Mucosa of rectum (tissue), 2 donors: ENCODE measurements around the gene KANK2.

Source experiments
- H3K27ac ChIP-seq, 2 donors: one replicate each; pipeline ENCODE4 v1.7.0; 2013; ENCODE audit warnings: inconsistent platforms in 2 of 2, low read depth in 2 of 2, low read length in 2 of 2
- H3K27me3 ChIP-seq, 2 donors: one replicate each; pipeline ENCODE4 v1.7.0; 2013; ENCODE audit warnings: low read length in 2 of 2; ENCODE audit not compliant: control insufficient read depth in 2 of 2, insufficient read depth in 2 of 2
- H3K36me3 ChIP-seq, 2 donors: one replicate each; pipeline ENCODE4 v1.7.0; 2013; ENCODE audit warnings: low read length in 2 of 2; ENCODE audit not compliant: control insufficient read depth in 2 of 2, insufficient read depth in 2 of 2
- H3K4me1 ChIP-seq, 2 donors: one replicate each; pipeline ENCODE4 v1.7.0; 2013; ENCODE audit warnings: low read length in 2 of 2, mild to moderate bottlenecking in 1 of 2; ENCODE audit not compliant: control insufficient read depth in 2 of 2, insufficient read depth in 2 of 2
- H3K4me3 ChIP-seq, 2 donors: one replicate each; pipeline ENCODE4 v1.7.0; 2013; ENCODE audit warnings: low read length in 2 of 2
- H3K9ac ChIP-seq, 2 donors: one replicate each; pipeline ENCODE4 v1.7.0; 2013; ENCODE audit warnings: low read length in 2 of 2, low read depth in 1 of 2, mild to moderate bottlenecking in 1 of 2
- H3K9me3 ChIP-seq, 2 donors: one replicate each; pipeline ENCODE4 v1.7.0; 2013; ENCODE audit warnings: low read length in 2 of 2; ENCODE audit not compliant: control insufficient read depth in 2 of 2
- donor health status: healthy.
- donor health status: Normal muscosa, but diverticular disease.

KANK2 gene

DNA sequence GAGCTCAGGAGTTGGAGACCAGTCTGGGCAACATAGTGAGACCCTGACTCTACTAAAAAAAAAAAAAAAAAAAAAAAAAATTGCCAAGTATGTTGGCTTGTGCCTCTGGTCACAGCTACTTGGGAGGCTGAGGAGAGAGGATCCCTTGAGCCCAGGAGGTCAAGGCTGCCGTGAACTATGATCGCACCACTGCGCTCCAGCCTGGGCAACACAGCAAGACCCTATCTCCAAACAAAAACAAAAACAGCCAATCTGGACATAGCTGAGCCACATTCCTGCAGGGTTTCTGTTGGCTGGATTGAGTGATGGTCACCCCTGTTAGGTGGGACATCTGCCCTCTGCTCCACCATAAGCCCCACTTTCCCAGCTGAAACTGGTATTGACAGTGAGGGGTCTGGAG lies 28.5 kb upstream of the KANK2 start:
- no peaks in the 10 kb centered on the region for H3K27me3 ChIP-seq
- H3K36me3 ChIP-seq, result peaks cover 32 to 36% of the 10 kb centered on the region in 2 donors
- no peaks in the 10 kb centered on the region for H3K4me1 ChIP-seq
- H3K9me3 ChIP-seq, result peaks cover 0 to 5% of the 10 kb centered on the region in 2 donors
- no peak overlapping the region for H3K9ac ChIP-seq
- no peak overlapping the region for H3K27ac ChIP-seq
- no peak overlapping the region for H3K4me3 ChIP-seq

- Histone ChIP-seq H3K9ac (no peak overlapping the region), H3K27me3 (no peaks in the 10 kb centered on the region), H3K9me3 (peaks cover 0 to 5% of the 10 kb centered on the region in 2 donors), H3K36me3 (peaks cover 28 to 36% of the 10 kb centered on the region in 2 donors), H3K4me3 (no peak overlapping the region), H3K4me1 (no peaks in the 10 kb centered on the region), H3K27ac (no peak overlapping the region)
Measured at GRCh38 chr19:11225172-11225571, 27.8 kb upstream of the KANK2 start.

DNA sequence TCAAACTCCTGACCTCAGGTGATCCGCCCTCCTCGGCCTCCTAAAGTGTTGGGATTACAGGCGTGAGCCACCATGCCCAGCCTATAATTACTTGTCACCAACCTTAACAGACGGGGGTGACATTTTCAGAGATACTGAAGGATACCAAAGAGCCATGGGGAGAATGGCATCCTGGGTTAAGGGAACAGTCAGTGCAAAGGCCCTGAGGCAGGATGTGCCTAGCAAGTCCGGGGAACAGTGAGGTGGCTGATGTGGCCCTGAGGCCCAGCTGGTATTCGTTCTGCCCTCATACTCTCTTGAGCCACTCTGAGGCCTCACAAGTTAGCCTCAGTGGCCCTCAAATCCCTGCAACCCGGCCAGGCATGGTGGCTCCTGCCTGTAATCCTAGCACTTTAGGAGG lies 27.1 kb upstream of the KANK2 start:
- Histone ChIP-seq H3K36me3 (peaks cover 27 to 36% of the 10 kb centered on the region in 2 donors), H3K4me3 (no peak overlapping the region), H3K9me3 (peaks cover 0 to 5% of the 10 kb centered on the region in 2 donors), H3K27me3 (no peaks in the 10 kb centered on the region), H3K27ac (no peak overlapping the region), H3K9ac (no peak overlapping the region), H3K4me1 (no peaks in the 10 kb centered on the region)

GRCh38 chr19:11223200-11223599 lies 25.9 kb upstream of the KANK2 start:
- Histone ChIP-seq H3K4me1 (no peaks in the 10 kb centered on the region), H3K27me3 (no peaks in the 10 kb centered on the region), H3K9ac (no peak overlapping the region), H3K36me3 (peaks cover 30 to 36% of the 10 kb centered on the region in 2 donors), H3K9me3 (peaks cover 0 to 5% of the 10 kb centered on the region in 2 donors), H3K4me3 (no peak overlapping the region), H3K27ac (no peak overlapping the region)

GRCh38 chr19:11221082-11221598 lies 23.8 kb upstream of the KANK2 start:
- no peak overlapping the region for H3K9ac ChIP-seq
- no peak overlapping the region for H3K27ac ChIP-seq
- no peaks in the 10 kb centered on the region for H3K4me1 ChIP-seq
- no peaks in the 10 kb centered on the region for H3K27me3 ChIP-seq
- H3K9me3 ChIP-seq, result peaks cover 0 to 5% of the 10 kb centered on the region in 2 donors
- H3K4me3 ChIP-seq, result no peak overlapping the region
- peaks cover 37% of the 10 kb centered on the region in 2 donors for H3K36me3 ChIP-seq

DNA sequence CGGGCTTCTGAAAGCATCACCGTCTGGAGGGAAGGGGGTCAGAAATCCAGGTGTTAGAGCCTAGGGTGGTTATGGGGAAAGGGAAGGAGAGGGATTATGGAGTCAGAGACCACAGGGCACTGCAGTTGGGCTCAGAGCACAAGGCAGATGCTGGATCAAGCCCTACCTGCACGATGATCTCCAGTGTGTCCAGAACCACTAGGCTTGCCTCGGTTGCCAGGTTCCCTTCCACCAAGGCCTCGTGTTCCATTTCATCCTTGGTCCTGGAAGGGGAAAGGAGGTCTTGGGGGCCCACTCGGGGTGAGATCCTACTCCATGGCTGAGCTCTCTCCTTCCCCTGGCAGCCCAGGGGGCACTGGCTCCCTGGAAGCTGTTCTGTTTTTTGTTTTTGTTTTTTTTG lies 17.0 kb upstream of the KANK2 start:
- no peak overlapping the region for H3K27ac ChIP-seq
- H3K9ac ChIP-seq, result no peak overlapping the region
- H3K4me1 ChIP-seq, result no peaks in the 10 kb centered on the region
- H3K27me3 ChIP-seq, result no peaks in the 10 kb centered on the region
- H3K4me3 ChIP-seq, result no peak overlapping the region
- H3K9me3 ChIP-seq, result no peaks in the 10 kb centered on the region
- peaks cover 30 to 41% of the 10 kb centered on the region in 2 donors for H3K36me3 ChIP-seq

- Histone ChIP-seq H3K27ac (no peak overlapping the region), H3K4me3 (no peak overlapping the region), H3K36me3 (peaks cover 23 to 36% of the 10 kb centered on the region in 2 donors), H3K27me3 (no peaks in the 10 kb centered on the region), H3K9ac (no peak overlapping the region), H3K9me3 (no peaks in the 10 kb centered on the region), H3K4me1 (no peaks in the 10 kb centered on the region)
Measured at GRCh38 chr19:11210656-11210928, 13.2 kb upstream of the KANK2 start.

DNA sequence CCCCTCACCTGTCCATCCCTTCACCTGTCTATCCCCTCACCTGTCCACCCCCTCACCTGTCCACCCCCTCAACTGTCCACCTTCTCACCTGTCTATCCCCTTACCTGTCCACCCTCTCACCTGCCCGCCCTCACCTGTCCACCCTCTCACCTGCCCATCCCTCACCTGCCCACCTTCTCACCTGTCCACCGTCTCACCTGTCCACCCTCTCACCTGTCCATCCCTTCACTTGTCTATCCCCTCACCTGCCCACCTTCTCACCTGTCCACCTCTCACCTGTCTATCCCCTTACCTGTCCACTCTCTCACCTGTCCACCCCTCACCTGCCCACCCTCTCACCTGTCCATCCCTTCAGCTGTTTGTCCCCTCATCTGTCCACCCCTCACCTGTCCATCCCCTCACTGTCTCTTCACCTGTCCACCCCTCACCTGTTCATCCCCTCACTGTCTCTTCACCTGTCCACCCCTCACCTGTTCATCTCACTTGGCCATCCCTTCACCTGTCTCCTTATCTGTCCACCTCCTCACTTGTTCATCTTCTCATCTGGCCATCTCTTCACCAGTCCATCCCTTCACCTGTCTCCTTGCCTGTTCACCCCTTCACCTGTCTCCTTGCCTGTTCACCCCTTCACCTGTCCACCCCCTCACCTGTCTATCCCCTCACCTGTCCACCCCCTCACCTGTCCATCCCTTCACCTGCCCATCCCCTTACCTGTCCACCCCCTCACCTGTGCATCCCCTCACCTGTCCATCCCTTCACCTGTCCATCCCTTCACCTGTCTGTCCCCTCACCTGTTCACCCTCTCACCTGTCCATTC lies 12.7 kb upstream of the KANK2 start:
- H3K4me1 ChIP-seq, result no peaks in the 10 kb centered on the region
- no peak overlapping the region for H3K9ac ChIP-seq
- no peaks in the 10 kb centered on the region for H3K9me3 ChIP-seq
- no peaks in the 10 kb centered on the region for H3K27me3 ChIP-seq
- H3K4me3 ChIP-seq, result no peak overlapping the region
- no peak overlapping the region for H3K27ac ChIP-seq
- peaks cover 18 to 31% of the 10 kb centered on the region in 2 donors for H3K36me3 ChIP-seq

DNA sequence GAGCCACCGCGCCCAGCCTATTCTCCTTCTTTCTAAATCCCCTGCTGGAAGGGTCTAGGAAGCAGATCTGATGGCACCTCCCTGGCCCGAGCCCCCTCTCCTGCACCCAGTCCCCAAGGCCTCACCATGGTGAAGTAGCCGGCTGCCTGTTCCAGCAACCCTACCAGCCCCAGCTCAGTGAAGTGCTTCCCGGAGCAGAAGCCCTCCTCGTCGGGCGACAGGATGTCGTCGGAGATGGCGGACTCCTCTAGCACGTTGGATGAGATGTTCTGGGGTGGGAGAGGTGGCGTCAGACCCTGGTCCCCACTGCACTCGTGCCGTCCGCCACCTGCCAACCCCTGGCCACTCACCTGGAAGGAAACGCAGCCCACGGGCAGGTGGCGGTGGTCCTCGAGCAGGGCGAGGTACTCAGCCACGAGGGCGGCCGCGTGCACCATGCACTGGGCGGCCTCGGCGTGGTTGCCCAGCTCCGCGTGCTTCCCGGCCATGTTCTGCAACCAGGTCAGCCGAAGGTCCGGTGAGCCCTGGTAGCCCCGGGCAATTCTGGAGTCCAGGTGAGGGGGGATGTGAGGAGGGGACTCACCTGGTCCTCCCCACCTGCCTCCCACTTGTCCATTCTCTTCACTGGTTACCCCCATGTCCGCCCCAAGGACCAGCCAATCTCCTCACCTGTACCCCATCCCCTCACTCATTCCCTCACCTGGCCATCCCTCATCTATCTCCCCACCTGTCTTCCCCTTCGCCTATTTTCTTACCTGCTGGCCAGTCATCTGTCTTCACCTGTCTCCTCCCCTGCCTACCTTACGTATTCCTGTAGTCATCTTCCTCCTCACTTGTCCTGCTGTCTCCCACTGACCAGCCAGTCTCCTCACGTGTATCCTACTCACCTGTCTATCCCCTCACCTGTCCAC lies 11.5 kb upstream of the KANK2 start:
- Histone ChIP-seq H3K36me3 (peaks cover 14 to 28% of the 10 kb centered on the region in 2 donors), H3K27me3 (no peaks in the 10 kb centered on the region), H3K4me1 (peaks cover 0 to 3% of the 10 kb centered on the region in 2 donors), H3K4me3 (no peak overlapping the region), H3K27ac (no peak overlapping the region), H3K9ac (no peak overlapping the region), H3K9me3 (no peaks in the 10 kb centered on the region)
